Hindlimb muscle (tissue), 1 donor: ENCODE data around the gene CKB. TPM values are rescaled to one million over a fixed set of nuclear protein-coding genes. Genes with fewer than 3 reads are reported as not detected.

Experiments
- DNase-seq: peaks from one replicate; pipeline ENCODE4 v3.0.0-alpha.2; 2013
- polyA plus RNA-seq: library from polyadenylated mRNA; unstranded; fragments of 120-200 nt; gene quantifications from one replicate; pipeline ENCODE4 v1.2.1, GENCODE V29; 2013; ENCODE audit not compliant: insufficient read length

Gene CKB
- polyA plus RNA-seq, 1 donor = 190 TPM

- DNase-seq = no peak
These were observed 14.8 kb upstream of the CKB start for GRCh38 chr14:103537175-103537990.

- DNase-seq = no peak
These were observed 14.1 kb upstream of the CKB start for GRCh38 chr14:103536693-103537092.

GRCh38 chr14:103535891-103536565 is 13.4 kb upstream of the CKB start:
- DNase-seq = no peak

GRCh38 chr14:103535081-103535890 is 12.7 kb upstream of the CKB start:
- DNase-seq = no peak

GRCh38 chr14:103534576-103535061 is 12.0 kb upstream of the CKB start:
- no peak for DNase-seq

GRCh38 chr14:103533999-103534575 is 11.5 kb upstream of the CKB start:
- no peak for DNase-seq

GRCh38 chr14:103533137-103533998 is 10.7 kb upstream of the CKB start:
- DNase-seq = no peak

GRCh38 chr14:103532216-103533136 is 9.8 kb upstream of the CKB start:
- no peak for DNase-seq

GRCh38 chr14:103531421-103532215 is 9.0 kb upstream of the CKB start:
- no peak for DNase-seq

- no peak for DNase-seq
These were observed 8.2 kb upstream of the CKB start for GRCh38 chr14:103530831-103531230.

GRCh38 chr14:103530390-103530789 is 7.8 kb upstream of the CKB start:
- no peak for DNase-seq

GRCh38 chr14:103529383-103530365 is 7.0 kb upstream of the CKB start:
- DNase-seq = no peak

- peak; percentile 91 for DNase-seq
These were observed 6.2 kb upstream of the CKB start, which contains the start of gene TRMT61A for GRCh38 chr14:103528587-103529382. Gene TRMT61A, plus strand, starts transcription at chr14:103529196. Its CDS starts 783 bp downstream, at chr14:103529979.

- no peak for DNase-seq
These were observed 5.5 kb upstream of the CKB start for GRCh38 chr14:103528146-103528586.

- DNase-seq = no peak
These were observed 4.9 kb upstream of the CKB start for GRCh38 chr14:103527408-103528145.

GRCh38 chr14:103526914-103527248 is 4.3 kb upstream of the CKB start:
- DNase-seq = no peak
